ENCODE data around the gene SESN2.

Gene SESN2

DNA sequence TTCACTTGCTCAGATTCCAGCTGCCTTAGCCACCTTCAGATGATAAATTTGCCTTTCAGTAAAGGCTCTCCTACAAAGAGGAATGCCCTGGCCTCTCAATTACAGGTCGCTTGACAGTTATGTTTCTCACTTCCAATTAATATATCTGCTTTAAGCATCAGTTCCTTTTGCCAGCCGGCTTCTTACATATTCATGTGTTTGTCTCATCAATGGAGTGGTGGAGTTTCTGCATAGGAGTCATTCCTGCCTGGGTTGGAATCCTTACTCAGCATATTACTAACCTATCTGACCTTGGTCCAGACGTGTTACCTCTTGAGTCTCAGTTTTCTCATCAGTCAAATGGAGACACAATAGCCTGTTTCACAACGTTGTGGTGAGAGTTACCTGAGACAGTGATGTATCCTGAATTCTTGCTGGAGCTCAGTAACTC, 9.4 kb upstream of the SESN2 start:
- no peak for DNase-seq

DNA sequence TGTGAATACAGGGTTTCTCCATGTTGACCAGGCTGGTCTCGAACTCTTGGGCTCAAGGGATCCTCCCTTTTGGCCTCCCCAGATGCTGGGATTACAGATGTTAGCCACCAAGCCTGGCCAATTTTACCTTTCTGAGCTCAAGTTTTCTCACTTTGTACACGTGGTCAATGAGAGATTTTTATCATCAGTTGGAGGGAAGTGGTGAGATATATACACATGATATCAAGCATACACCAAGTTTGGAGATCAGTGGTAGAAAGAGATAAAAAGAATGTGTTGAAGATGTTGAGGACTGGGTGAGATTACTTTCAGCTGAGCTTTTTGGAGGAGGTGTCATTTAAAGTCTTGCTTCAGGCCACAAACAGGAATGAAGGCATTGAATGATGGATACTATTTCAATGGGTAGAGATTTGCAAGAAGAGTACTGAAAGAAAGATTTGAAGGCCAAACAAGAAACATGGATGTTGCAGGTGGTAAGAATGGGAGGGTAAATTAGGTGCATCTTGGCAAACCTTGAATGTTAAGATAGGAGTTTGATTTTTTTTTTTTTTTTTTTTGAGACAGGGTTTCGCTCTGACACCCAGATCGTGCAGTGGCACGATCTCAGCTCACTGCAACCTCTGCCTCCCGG, 3.0 kb upstream of the SESN2 start:
- DNase-seq: no peak

DNA sequence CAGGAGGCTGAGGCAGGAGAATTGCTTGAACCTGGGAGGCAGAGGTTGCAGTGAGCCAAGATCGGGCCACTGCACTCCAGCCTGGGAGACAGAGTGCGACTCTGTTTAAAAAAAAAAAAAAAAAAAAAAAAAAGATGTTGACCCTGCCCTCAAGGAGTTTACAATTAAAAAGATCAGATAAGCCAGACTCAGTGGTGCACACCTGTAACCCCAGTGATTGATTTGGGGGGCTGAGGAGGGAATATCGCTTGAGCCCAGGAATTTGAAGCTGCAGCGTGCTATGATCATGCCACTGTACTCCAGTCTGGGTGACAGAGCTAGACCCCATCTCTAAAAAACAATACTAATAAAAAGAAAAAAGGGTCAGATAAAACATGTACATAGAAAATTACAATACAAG, 1.6 kb upstream of the SESN2 start:
- DNase-seq: no peak

DNA sequence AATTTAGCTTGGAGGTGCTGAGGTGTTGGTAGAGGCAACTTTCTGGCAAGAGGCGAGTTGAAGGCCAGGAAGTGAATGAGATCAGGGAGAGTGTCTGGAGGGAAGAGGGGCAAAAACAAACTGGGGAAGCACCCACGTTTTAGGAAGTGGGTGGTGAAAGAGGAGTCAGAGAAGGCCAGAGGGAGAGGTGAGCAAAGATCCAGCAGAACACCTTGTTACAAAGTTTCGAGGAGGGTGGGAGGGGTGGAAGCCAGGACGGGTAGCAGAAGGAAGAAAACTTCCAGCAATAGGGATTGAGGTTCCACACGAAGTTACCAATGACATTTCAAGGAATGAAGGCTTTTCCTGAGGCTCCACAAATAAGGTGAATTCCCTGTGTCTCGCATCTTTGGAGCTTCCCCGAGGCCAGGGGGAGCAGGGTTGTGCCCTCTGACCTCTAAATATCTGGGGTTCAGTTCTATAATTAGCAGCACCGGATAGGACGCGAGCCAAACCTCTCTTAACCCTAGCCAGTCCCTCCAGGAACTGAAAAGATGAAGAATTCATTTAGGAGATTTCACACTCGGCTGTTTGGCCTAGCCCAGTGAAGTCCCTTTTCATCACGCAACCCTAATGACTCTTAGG, 578 bp upstream of the SESN2 start:
- DNase-seq: no peak

DNA sequence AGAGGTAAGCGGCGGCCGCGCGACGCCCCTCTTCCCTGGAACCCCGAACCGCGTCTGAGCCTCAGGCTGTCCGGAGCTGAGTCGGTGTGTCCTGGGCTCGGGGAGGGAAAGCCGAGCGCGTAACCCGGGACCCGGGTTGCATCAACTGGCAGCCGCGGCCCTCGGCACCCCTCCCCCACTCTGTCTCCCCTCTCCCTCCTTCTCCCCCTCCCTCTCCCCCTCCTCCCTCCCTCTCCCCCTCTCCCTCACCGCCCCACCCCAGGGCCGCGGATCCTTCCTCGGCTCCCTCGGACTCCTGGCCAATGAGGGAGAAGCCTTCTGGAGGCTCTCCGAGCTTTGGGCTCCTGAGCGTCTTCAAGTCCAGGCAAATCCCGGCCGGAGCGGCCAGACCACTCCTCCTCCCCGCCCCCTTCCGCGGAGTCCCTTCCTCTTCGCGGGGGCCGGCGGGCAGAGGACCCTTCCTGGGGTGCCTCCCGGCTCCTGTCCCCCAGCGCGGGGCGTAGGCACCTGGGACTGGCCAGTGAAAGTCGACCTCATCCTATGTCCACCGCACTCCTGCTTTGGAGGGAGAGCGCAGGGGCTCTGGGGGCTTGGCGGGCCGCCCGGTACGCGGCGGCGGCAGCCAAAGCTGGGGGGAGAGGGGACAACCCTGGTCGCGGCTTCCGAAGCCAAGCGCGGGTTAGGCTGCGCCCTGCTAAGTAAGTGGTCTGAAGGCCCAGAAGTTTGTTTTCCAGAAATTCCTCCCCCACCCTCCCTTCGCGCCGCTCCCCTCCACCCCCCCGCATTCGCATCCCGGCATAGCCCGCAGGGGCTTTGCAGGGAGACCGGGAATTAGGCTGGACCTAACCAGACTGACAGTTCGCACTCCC, 850 bp downstream of the SESN2 start:
- DNase-seq: peak; percentile 69

DNA sequence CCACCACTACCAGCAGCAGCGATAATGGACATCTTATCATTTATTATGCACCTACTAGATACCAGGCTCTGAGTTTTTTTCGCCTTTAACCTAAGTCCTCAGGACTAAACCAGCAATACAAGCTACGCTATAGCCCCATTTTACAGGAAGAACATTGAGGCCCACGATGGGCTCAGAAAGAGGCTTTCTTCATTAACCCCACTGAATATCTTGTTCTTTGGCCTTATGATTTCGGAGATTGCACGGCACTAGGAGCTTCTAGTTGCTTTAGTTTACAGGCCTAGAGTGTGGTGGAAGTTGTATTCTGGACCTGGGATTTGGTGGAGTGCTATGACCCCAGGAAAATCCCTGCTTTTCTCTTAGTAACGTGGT, 1.5 kb downstream of the SESN2 start:
- DNase-seq: no peak

DNA sequence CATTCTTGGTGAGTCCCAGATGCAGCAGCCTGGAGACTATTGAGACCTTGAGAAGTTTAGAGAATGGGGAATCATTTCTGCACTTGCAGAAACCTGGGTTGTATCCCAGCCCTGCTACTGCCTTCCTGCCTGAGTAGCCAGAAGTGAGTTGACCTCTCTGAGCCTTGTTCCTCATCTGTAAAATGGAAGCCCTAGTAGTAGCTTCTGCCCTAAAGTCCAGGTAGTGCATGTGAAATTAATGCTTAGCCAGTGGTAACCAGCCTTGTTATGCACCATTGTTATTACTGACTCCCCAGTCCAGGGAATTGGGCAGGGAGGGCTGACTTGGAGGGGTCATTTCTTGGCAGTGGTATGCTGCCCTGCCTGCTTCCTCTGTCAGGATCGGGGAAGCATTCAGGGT, 5.6 kb downstream of the SESN2 start:
- no peak for DNase-seq

GRCh38 chr1:28265577-28265976, 6.3 kb downstream of the SESN2 start:
- no peak for DNase-seq

GRCh38 chr1:28266920-28267322, 7.6 kb downstream of the SESN2 start:
- DNase-seq: no peak

- DNase-seq: no peak
Measured at GRCh38 chr1:28267633-28268032, 8.3 kb downstream of the SESN2 start.

DNA sequence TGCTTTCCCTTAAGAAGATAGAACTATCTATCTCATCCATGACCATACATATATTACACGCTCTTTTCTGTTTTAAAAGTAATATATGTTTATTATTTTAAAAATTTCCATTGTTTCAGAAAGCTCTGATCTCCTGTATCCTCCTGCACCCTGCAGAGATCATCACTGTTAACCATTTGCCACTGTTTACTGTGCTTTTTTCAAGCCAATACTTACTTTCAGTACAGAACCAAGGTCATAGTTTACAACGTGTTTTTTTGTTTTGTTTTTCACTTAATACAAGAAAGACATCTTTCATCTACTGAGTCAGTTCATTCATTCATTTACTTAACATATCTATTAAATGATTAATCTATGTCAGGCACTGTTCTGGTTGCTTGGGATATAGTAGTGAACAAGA, 10.2 kb downstream of the SESN2 start:
- no peak for DNase-seq

DNA sequence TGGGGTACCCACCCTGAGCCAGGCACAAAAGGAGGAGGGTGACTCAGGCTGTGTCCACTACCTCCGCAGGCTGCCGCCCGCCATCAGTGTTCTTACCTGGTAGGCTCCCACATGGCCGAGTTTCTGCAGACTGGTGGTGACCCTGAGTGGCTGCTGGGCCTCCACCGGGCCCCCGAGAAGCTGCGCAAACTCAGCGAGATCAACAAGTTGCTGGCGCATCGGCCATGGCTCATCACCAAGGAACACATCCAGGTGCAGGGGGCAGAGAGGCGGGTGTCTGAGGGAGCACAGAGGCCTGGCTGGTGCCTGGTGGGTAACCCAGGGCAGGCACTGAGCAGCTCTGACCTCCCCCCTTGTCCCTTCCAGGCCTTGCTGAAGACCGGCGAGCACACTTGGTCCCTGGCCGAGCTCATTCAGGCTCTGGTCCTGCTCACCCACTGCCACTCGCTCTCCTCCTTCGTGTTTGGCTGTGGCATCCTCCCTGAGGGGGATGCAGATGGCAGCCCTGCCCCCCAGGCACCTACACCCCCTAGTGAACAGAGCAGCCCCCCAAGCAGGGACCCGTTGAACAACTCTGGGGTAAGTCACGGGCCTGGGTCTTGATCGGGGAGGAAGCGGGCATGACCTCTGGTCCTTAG, 13.0 kb downstream of the SESN2 start:
- DNase-seq: no peak

GRCh38 chr1:28273216-28273860, 14.0 kb downstream of the SESN2 start:
- no peak for DNase-seq

DNA sequence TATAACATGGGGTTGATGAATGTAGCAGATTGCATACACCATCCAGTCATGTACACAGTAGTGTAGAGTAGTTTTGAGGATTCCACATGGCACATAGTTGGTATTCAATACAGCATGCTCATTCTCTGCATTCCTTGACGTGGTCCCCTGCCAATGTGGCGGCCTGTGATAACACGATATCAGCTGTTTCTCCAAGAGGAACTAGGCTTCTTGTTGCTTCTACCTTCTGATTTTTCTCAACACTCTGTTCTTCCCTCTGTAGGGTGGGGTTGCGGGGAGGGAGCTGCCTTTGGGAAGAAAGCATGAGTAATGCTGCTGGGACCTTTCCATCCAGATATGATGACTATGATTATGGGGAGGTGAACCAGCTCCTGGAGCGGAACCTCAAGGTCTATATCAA, 19.4 kb downstream of the SESN2 start:
- no peak for DNase-seq

- no peak for DNase-seq
Measured at GRCh38 chr1:28279721-28280120, 20.4 kb downstream of the SESN2 start.

DNA sequence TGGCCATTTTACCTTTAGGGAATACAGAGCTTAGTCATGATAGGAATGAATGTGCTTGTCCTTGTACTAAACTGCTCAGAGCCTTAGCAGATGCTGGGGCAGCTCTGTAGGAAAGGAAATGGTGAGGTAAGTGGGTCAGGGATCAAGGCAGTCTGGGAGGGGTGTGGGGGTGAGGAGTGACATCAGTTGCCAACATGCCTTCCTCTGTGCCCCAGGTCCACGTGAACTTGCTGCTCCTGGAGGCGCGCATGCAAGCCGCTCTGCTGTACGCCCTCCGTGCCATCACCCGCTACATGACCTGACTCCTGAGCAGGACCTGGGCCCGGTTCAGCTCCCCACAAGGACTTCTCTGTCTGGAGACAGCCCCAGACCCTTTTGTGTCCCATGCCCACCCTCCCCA, 21.2 kb downstream of the SESN2 start:
- DNase-seq: no peak

DNA sequence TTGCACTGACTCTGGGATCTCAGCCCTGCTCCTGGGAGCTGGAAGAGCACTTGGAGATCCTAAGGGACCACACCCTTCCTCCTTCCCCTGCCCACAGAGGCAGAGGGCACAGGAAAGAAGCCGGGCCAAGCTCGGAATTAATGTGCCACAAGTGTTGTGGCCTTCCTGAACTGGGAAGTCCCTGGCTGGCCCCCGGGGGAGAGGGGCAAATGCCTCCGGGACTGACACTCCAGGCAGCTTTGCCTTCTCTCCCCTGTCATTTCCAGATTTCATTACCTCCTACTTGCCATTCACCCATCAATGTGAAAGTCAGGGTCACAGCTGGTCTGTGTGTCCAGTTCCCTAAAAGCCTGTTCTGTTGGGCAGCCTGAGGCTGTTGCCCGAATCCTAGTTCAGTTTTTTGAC, 21.7 kb downstream of the SESN2 start:
- DNase-seq: no peak

- DNase-seq: no peak
Measured at GRCh38 chr1:28281608-28282425, 22.5 kb downstream of the SESN2 start.

DNA sequence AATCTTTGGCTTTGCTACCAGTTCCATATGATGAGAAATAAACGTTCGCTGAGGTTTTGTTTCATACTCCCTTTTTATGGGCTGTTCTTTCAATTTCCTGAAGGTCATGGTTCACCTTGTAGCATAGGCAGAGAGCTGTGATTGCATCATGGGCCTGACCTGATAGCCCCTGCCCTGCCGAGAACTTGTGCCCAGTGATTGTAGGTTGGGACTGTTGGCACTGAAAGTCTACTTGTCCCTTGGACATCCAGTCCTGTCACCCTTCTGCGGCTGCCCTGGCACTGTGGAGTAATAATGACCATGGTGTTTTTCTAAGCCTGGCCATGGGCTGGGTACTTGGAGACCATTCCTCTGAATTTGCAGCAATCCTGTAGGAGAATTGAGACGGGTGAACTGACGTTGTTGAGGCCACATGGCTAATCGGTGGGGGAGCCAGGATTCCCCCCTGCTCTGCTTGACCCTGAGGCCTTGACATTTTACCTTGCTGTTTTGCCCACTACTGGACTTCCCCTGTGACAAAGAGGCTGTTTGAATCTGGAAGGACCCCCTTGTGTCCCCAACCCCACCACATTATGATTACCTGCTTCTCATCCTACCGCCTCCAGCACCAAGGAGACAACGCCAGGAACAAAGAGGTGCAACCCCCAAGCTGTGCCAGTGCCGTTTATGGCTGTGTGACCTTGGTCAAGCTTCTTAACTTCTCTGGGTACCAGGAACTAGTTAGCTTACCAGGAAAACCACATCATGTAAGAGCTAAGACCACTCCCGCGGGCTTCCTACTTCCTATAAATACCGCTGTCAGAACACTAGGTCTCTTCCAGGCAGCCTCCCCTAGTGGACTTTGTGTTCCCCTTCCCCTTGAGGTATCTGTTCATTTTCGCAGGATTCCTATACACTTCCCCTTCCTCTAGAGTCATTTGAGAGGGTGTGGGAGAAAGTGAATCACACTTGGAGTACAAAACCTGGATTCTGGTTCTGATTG, 23.4 kb downstream of the SESN2 start:
- no peak for DNase-seq

DNA sequence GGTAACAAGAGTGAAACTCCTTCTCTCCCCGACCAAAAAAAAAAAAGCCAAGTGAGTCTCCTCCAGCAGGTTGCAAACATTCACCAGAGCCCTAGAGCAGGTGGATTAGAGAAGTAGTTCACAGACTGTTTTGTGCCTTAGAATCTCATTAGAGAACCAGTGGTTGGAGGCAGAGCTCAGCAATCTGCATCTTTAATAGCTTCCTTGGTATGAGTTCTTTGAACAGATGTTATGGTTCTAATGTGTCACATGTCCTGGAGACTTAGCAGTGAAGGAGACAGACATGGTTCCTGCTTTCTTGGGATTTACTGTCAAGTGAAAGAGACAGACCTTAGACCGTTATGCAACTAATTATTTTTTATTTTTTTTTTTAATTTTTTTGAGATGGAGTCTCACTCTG, 26.8 kb downstream of the SESN2 start:
- no peak for DNase-seq

GRCh38 chr1:28288487-28288886, 29.2 kb downstream of the SESN2 start:
- no peak for DNase-seq

Data from T1000 (cell line).